Bronchial epithelial cell (primary cell): ENCODE data around the gene COQ10B. TPM values are rescaled to one million over a fixed set of nuclear protein-coding genes. Genes with fewer than 3 reads are reported as not detected.

ENCODE experiments used
- DNase-seq: peaks from one replicate; pipeline ENCODE4 v3.0.0-alpha.2; 2010; ENCODE audit warnings: low read depth
- FAIRE-seq: peaks from 2 replicates; lab custom pipeline; 2011; peaks lifted over from hg19 to GRCh38; lab: Jason Lieb, UNC
- H3K27me3 ChIP-seq: 2 replicates; pipeline ENCODE4 v1.5.1; 2011; ENCODE audit warnings: low read length; ENCODE audit not compliant: control insufficient read depth, insufficient read depth
- H3K36me3 ChIP-seq: 2 replicates; pipeline ENCODE4 v1.5.1; 2011; ENCODE audit warnings: low read length; ENCODE audit not compliant: control insufficient read depth, insufficient read depth
- H3K4me3 ChIP-seq: 2 replicates; pipeline ENCODE4 v1.5.1; 2011; ENCODE audit warnings: mild to moderate bottlenecking, low read depth, low read length, control low read depth
- total RNA-seq: library from RNA; depleted of rRNA; stranded (reverse); fragments of >200 nt; gene quantifications from 2 replicates; pipeline ENCODE4 v1.2.1, GENCODE V29; 2014
- TF ChIP-seq, protein P1 (sequence below): IDR thresholded peaks from 2 replicates; pipeline ENCODE4 v1.5.1; 2011; ENCODE audit warnings: mild to moderate bottlenecking, moderate library complexity, low read length, control low read depth, inconsistent platforms; ENCODE audit not compliant: insufficient read depth, severe bottlenecking

COQ10B gene
- total RNA-seq, 1 donor from 2014 or later, result 35.5 TPM

DNA sequence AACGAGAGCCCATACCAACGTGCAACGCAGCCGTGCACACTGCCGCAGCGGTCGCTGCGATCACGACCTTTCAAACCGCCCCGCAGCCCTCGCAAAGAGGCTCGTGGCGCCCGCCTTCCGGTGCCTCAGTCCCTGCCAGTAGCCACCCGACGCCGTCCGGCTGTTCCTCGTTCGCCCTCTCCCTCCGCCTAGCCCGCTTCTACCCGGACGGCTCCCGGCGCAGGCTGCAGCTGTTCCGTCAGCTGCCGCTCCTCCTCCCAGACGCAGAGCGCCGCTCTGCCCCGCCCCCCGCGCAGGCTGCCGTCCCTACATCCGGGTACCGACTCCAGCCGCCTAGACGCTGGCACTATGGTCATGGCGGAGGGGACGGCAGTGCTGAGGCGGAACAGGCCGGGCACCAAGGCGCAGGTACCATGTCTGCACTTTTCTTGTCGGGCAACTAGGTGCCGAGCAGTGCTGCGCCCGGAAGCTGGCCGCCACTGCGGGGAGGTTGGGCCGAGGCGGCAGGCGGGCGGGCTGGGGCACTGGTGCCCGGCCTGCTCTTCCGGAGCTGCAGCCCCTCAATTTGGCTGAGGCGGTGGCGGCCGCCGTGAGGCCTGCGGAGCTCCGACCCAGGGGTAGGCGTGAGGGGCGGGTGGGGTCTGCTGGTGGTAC, 62.5 kb downstream of the COQ10B start, which contains the start of gene MOB4:
MOB4 (plus strand) TSS at position 328 of the 654 bp plus-strand sequence; CDS start at position 349, 21 bp downstream.
- H3K36me3 ChIP-seq, result no peaks in the 10 kb centered on the region
- DNase-seq, result peak; percentile 82
- no peaks in the 10 kb centered on the region for H3K27me3 ChIP-seq
- TF ChIP-seq, protein P1, sequence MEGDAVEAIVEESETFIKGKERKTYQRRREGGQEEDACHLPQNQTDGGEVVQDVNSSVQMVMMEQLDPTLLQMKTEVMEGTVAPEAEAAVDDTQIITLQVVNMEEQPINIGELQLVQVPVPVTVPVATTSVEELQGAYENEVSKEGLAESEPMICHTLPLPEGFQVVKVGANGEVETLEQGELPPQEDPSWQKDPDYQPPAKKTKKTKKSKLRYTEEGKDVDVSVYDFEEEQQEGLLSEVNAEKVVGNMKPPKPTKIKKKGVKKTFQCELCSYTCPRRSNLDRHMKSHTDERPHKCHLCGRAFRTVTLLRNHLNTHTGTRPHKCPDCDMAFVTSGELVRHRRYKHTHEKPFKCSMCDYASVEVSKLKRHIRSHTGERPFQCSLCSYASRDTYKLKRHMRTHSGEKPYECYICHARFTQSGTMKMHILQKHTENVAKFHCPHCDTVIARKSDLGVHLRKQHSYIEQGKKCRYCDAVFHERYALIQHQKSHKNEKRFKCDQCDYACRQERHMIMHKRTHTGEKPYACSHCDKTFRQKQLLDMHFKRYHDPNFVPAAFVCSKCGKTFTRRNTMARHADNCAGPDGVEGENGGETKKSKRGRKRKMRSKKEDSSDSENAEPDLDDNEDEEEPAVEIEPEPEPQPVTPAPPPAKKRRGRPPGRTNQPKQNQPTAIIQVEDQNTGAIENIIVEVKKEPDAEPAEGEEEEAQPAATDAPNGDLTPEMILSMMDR, result no peak
- FAIRE-seq, result no peak
- peak within 1 kb of the TSS; percentile 88 for H3K4me3 ChIP-seq

DNA sequence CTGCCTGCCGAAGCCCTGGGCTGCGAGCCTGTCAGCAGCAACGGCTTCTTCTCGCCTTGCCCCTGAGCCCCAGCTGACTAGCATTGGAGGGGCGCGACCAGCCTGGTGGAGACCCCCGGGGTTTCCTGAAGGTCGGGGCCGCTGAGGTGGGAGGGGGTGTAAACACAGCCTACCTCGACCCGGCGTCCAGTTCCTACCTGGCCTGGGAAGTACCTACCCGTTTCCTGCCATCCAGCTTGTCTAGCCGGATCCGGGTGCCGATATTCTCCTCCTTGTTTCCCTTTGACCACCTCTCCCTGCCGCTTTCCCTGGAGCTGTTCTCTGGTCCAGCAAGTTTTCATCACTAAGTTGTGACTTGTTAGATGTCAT, 63.0 kb downstream of the COQ10B start:
- TF ChIP-seq, protein P1, result no peak
- Histone ChIP-seq H3K36me3 (no peaks in the 10 kb centered on the region), H3K4me3 (peak overlapping the region; percentile 88), H3K27me3 (no peaks in the 10 kb centered on the region)
- DNase-seq (peak; percentile 57), FAIRE-seq (no peak)

DNA sequence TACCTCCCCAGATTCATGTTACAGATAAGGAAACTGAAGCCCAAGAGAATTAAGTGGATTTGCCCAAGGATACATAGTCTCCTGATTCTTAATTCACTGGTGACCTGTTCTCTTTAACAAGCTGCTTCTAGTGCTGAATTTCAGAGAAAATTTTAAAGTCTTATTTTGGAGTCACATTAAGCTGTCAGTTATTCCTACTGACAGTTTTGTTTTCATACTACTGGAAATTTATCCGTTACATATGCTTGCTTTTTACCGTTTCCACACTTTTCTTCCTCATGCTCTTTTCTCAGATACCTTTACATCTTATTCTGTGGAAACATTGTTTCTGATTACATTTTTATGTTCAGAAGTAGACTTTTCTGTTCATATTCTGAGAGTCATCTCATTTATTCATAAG, 63.8 kb downstream of the COQ10B start:
- no peak for FAIRE-seq

More for the DNA sequence above, 63.8 kb downstream of the COQ10B start:
- H3K27me3 ChIP-seq, result no peaks in the 10 kb centered on the region
- TF ChIP-seq, protein P1, result no peak
- DNase-seq, result no peak
- peak overlapping the region; percentile 88 for H3K4me3 ChIP-seq
- H3K36me3 ChIP-seq, result no peaks in the 10 kb centered on the region

Other genes starting within 250 kb of the COQ10B start
- 0.26 and 0.90 TPM in 2 replicates for gene ANKRD44, start 142.8 kb upstream of the COQ10B start, total RNA-seq
- 115 and 141 TPM in 2 replicates for gene SF3B1, start 18.5 kb upstream of the COQ10B start, total RNA-seq
- 391 and 438 TPM in 2 replicates for gene HSPD1, start 46.3 kb downstream of the COQ10B start, total RNA-seq
- 76.7 and 83.7 TPM in 2 replicates for gene HSPE1, start 46.8 kb downstream of the COQ10B start, total RNA-seq
- 15.0 and 22.1 TPM in 2 replicates for gene MOB4, start 62.5 kb downstream of the COQ10B start, total RNA-seq
- gene RFTN2, start 222.0 kb downstream of the COQ10B start, total RNA-seq, result under 0.01 and 0.13 TPM in 2 replicates